ENCODE data around the gene HDAC1.

Gene HDAC1

GRCh38 chr1:32335790-32336590 lies 44.1 kb downstream of the HDAC1 start, which contains the start of gene MARCKSL1:
Gene MARCKSL1, minus strand, starts transcription at chr1:32336233. Its CDS starts 200 bp downstream, at chr1:32336033.
- Histone ChIP-seq H3K27me3 (ENCODE audit: control insufficient read depth, insufficient read depth, low read length) (no peaks in the 10 kb centered on the region), H3K4me1 (ENCODE audit: control insufficient read depth, insufficient read depth, low read length) (peaks cover 3% of the 10 kb centered on the region), H3K27ac (ENCODE audit: low read depth, low read length) (no peak within 1 kb of the TSS), H3K36me3 (ENCODE audit: control insufficient read depth, insufficient read depth, low read length) (peaks cover 13% of the 10 kb centered on the region), H3K9ac (ENCODE audit: low read length) (no peak within 1 kb of the TSS), H3K4me3 (ENCODE audit: low read length) (peak within 1 kb of the TSS; percentile 73)

- no peak overlapping the region for H3K9ac ChIP-seq (ENCODE audit: low read length)
- no peak overlapping the region for H3K27ac ChIP-seq (ENCODE audit: low read depth, low read length)
Measured at GRCh38 chr1:32336591-32336932, 44.7 kb downstream of the HDAC1 start.

GRCh38 chr1:32336963-32337675 lies 45.2 kb downstream of the HDAC1 start:
- Histone ChIP-seq H3K27ac (ENCODE audit: low read depth, low read length) (no peak overlapping the region), H3K4me1 (ENCODE audit: control insufficient read depth, insufficient read depth, low read length) (peaks cover 3% of the 10 kb centered on the region), H3K9ac (ENCODE audit: low read length) (no peak overlapping the region), H3K4me3 (ENCODE audit: low read length) (no peak overlapping the region), H3K27me3 (ENCODE audit: control insufficient read depth, insufficient read depth, low read length) (no peaks in the 10 kb centered on the region), H3K36me3 (ENCODE audit: control insufficient read depth, insufficient read depth, low read length) (peaks cover 8% of the 10 kb centered on the region)

More at GRCh38 chr1:32336591-32336932, 44.7 kb downstream of the HDAC1 start:
- peaks cover 13% of the 10 kb centered on the region for H3K36me3 ChIP-seq (ENCODE audit: control insufficient read depth, insufficient read depth, low read length)
- no peaks in the 10 kb centered on the region for H3K27me3 ChIP-seq (ENCODE audit: control insufficient read depth, insufficient read depth, low read length)
- H3K4me3 ChIP-seq (ENCODE audit: low read length) = peak overlapping the region; percentile 44
- H3K4me1 ChIP-seq (ENCODE audit: control insufficient read depth, insufficient read depth, low read length) = peaks cover 3% of the 10 kb centered on the region

GRCh38 chr1:32337855-32338636 lies 46.2 kb downstream of the HDAC1 start:
- Histone ChIP-seq H3K4me3 (ENCODE audit: low read length) (no peak overlapping the region), H3K9ac (ENCODE audit: low read length) (no peak overlapping the region), H3K4me1 (ENCODE audit: control insufficient read depth, insufficient read depth, low read length) (peaks cover 3% of the 10 kb centered on the region), H3K27ac (ENCODE audit: low read depth, low read length) (no peak overlapping the region), H3K27me3 (ENCODE audit: control insufficient read depth, insufficient read depth, low read length) (no peaks in the 10 kb centered on the region), H3K36me3 (ENCODE audit: control insufficient read depth, insufficient read depth, low read length) (peaks cover 6% of the 10 kb centered on the region)

GRCh38 chr1:32338637-32339145 lies 46.8 kb downstream of the HDAC1 start:
- Histone ChIP-seq H3K36me3 (ENCODE audit: control insufficient read depth, insufficient read depth, low read length) (peaks cover 2% of the 10 kb centered on the region), H3K27me3 (ENCODE audit: control insufficient read depth, insufficient read depth, low read length) (no peaks in the 10 kb centered on the region), H3K9ac (ENCODE audit: low read length) (no peak overlapping the region), H3K4me3 (ENCODE audit: low read length) (no peak overlapping the region), H3K4me1 (ENCODE audit: control insufficient read depth, insufficient read depth, low read length) (peaks cover 3% of the 10 kb centered on the region), H3K27ac (ENCODE audit: low read depth, low read length) (no peak overlapping the region)

GRCh38 chr1:32339363-32339978 lies 47.6 kb downstream of the HDAC1 start:
- Histone ChIP-seq H3K4me1 (ENCODE audit: control insufficient read depth, insufficient read depth, low read length) (peaks cover 3% of the 10 kb centered on the region), H3K27me3 (ENCODE audit: control insufficient read depth, insufficient read depth, low read length) (no peaks in the 10 kb centered on the region), H3K36me3 (ENCODE audit: control insufficient read depth, insufficient read depth, low read length) (no peaks in the 10 kb centered on the region), H3K9ac (ENCODE audit: low read length) (no peak overlapping the region), H3K4me3 (ENCODE audit: low read length) (no peak overlapping the region), H3K27ac (ENCODE audit: low read depth, low read length) (no peak overlapping the region)

- no peak overlapping the region for H3K4me3 ChIP-seq (ENCODE audit: low read length)
- no peak overlapping the region for H3K27ac ChIP-seq (ENCODE audit: low read depth, low read length)
- H3K9ac ChIP-seq (ENCODE audit: low read length) = no peak overlapping the region
- no peaks in the 10 kb centered on the region for H3K27me3 ChIP-seq (ENCODE audit: control insufficient read depth, insufficient read depth, low read length)
- no peaks in the 10 kb centered on the region for H3K4me1 ChIP-seq (ENCODE audit: control insufficient read depth, insufficient read depth, low read length)
- no peaks in the 10 kb centered on the region for H3K36me3 ChIP-seq (ENCODE audit: control insufficient read depth, insufficient read depth, low read length)
Measured at GRCh38 chr1:32341186-32341757, 49.4 kb downstream of the HDAC1 start.

- Histone ChIP-seq H3K4me1 (ENCODE audit: control insufficient read depth, insufficient read depth, low read length) (no peaks in the 10 kb centered on the region), H3K27me3 (ENCODE audit: control insufficient read depth, insufficient read depth, low read length) (no peaks in the 10 kb centered on the region), H3K27ac (ENCODE audit: low read depth, low read length) (no peak overlapping the region), H3K36me3 (ENCODE audit: control insufficient read depth, insufficient read depth, low read length) (no peaks in the 10 kb centered on the region), H3K9ac (ENCODE audit: low read length) (no peak overlapping the region), H3K4me3 (ENCODE audit: low read length) (no peak overlapping the region)
Measured at GRCh38 chr1:32341971-32342370, 50.1 kb downstream of the HDAC1 start.

- no peaks in the 10 kb centered on the region for H3K4me1 ChIP-seq (ENCODE audit: control insufficient read depth, insufficient read depth, low read length)
Measured at GRCh38 chr1:32342704-32343103, 50.8 kb downstream of the HDAC1 start.

GRCh38 chr1:32345289-32345827 lies 53.5 kb downstream of the HDAC1 start:
- H3K27ac ChIP-seq (ENCODE audit: low read depth, low read length) = no peak overlapping the region
- H3K36me3 ChIP-seq (ENCODE audit: control insufficient read depth, insufficient read depth, low read length) = no peaks in the 10 kb centered on the region
- H3K4me1 ChIP-seq (ENCODE audit: control insufficient read depth, insufficient read depth, low read length) = no peaks in the 10 kb centered on the region
- H3K4me3 ChIP-seq (ENCODE audit: low read length) = no peak overlapping the region
- H3K9ac ChIP-seq (ENCODE audit: low read length) = no peak overlapping the region
- no peaks in the 10 kb centered on the region for H3K27me3 ChIP-seq (ENCODE audit: control insufficient read depth, insufficient read depth, low read length)

More at GRCh38 chr1:32342704-32343103, 50.8 kb downstream of the HDAC1 start:
- H3K27ac ChIP-seq (ENCODE audit: low read depth, low read length) = no peak overlapping the region
- H3K36me3 ChIP-seq (ENCODE audit: control insufficient read depth, insufficient read depth, low read length) = no peaks in the 10 kb centered on the region
- no peak overlapping the region for H3K4me3 ChIP-seq (ENCODE audit: low read length)
- H3K9ac ChIP-seq (ENCODE audit: low read length) = no peak overlapping the region
- no peaks in the 10 kb centered on the region for H3K27me3 ChIP-seq (ENCODE audit: control insufficient read depth, insufficient read depth, low read length)

GRCh38 chr1:32346532-32347157 lies 54.8 kb downstream of the HDAC1 start:
- Histone ChIP-seq H3K27ac (ENCODE audit: low read depth, low read length) (no peak overlapping the region), H3K9ac (ENCODE audit: low read length) (no peak overlapping the region), H3K27me3 (ENCODE audit: control insufficient read depth, insufficient read depth, low read length) (no peaks in the 10 kb centered on the region), H3K4me1 (ENCODE audit: control insufficient read depth, insufficient read depth, low read length) (no peaks in the 10 kb centered on the region), H3K4me3 (ENCODE audit: low read length) (no peak overlapping the region), H3K36me3 (ENCODE audit: control insufficient read depth, insufficient read depth, low read length) (no peaks in the 10 kb centered on the region)

All from rectal smooth muscle tissue (tissue), 1 donor.